Stomach (tissue), 4 donors: ENCODE results near the gene MICAL3.

Experiments used
- EP300 ChIP-seq: sonication (generic); formaldehyde crosslinking; IDR thresholded peaks from one replicate; pipeline ENCODE4 v1.6.1; 2017; ENCODE audit warnings: antibody characterized with exemption
- POLR2A ChIP-seq, 4 donors: fragments of 450-650 bp; IDR thresholded peaks; one replicate each; pipeline ENCODE4 v1.6.1; 2016; ENCODE audit warnings: antibody characterized with exemption in 4 of 4, control low read depth in 2 of 4, mild to moderate bottlenecking in 1 of 4, moderate library complexity in 1 of 4
- POLR2AphosphoS5 ChIP-seq, 3 donors: sonication (generic); formaldehyde crosslinking; IDR thresholded peaks; one replicate each; pipeline ENCODE4 v1.6.1; 2016; ENCODE audit warnings: antibody characterized with exemption in 3 of 3
- TF ChIP-seq, protein P1 (sequence below), 7 experiments: fragments of 450-650 bp in 4 of 7; fragments of 200-600 bp in 3 of 7; sonication (generic) in 3 of 7; IDR thresholded peaks; one replicate each; pipeline ENCODE4 v1.5.1; 2016 to 2019; ENCODE audit warnings: antibody characterized with exemption in 7 of 7, control low read depth in 2 of 7, mild to moderate bottlenecking in 1 of 7

DNA sequence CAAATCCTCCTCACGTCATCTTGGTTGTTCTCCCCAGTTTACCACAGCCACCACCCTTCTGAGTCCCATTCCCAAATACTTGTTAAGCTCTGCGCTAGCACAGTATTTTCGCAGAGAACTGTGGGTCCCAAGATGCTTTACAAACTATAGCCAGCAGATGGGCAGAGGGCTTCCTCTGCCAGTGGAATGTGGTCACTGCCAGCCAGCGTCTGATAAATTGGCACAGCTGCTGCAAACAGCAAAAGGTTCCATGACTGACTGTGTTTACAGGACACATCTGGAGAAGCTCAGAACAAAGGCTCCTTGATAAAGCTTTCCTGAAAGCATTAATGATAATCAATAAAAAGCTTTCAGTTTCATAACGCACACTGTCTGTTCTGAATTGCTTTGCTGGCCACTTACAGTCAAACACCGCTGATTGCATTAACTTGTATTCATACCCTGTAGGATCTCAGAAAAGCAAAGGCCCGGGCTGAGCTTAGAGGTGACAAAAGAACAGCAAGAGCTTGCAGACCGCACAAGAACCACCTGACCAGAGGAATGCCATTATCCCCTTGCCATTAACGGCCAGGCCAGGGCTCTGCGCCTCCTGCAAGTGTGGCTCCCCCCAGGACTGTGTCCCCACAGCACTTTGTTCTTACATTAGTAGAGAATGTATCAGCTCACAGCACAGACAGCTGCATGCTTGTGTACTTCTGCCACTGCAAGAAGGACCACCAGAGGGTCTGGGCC is 120.6 kb downstream of the MICAL3 start:
- TF ChIP-seq, protein P1, sequence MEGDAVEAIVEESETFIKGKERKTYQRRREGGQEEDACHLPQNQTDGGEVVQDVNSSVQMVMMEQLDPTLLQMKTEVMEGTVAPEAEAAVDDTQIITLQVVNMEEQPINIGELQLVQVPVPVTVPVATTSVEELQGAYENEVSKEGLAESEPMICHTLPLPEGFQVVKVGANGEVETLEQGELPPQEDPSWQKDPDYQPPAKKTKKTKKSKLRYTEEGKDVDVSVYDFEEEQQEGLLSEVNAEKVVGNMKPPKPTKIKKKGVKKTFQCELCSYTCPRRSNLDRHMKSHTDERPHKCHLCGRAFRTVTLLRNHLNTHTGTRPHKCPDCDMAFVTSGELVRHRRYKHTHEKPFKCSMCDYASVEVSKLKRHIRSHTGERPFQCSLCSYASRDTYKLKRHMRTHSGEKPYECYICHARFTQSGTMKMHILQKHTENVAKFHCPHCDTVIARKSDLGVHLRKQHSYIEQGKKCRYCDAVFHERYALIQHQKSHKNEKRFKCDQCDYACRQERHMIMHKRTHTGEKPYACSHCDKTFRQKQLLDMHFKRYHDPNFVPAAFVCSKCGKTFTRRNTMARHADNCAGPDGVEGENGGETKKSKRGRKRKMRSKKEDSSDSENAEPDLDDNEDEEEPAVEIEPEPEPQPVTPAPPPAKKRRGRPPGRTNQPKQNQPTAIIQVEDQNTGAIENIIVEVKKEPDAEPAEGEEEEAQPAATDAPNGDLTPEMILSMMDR (IDR thresholded peaks at IDR 0.05): no peak
- TF ChIP-seq EP300 (no peak), POLR2A (IDR thresholded peaks at IDR 0.05) (no peak), POLR2AphosphoS5 (IDR thresholded peaks at IDR 0.05) (no peak)
